GM12873 (cell line): ENCODE data around the gene APLP1.

Experiments used
- CTCF ChIP-seq: IDR thresholded peaks from 2 replicates; pipeline ENCODE4 v1.5.1; 2012; ENCODE audit warnings: low read depth, mild to moderate bottlenecking, moderate library complexity, low read length, control low read depth; ENCODE audit not compliant: insufficient read depth; ENCODE audit errors: missing control alignments

APLP1 gene

GRCh38 chr19:35841961-35842595, 26.3 kb upstream of the APLP1 start:
- TF ChIP-seq CTCF: no peak

DNA sequence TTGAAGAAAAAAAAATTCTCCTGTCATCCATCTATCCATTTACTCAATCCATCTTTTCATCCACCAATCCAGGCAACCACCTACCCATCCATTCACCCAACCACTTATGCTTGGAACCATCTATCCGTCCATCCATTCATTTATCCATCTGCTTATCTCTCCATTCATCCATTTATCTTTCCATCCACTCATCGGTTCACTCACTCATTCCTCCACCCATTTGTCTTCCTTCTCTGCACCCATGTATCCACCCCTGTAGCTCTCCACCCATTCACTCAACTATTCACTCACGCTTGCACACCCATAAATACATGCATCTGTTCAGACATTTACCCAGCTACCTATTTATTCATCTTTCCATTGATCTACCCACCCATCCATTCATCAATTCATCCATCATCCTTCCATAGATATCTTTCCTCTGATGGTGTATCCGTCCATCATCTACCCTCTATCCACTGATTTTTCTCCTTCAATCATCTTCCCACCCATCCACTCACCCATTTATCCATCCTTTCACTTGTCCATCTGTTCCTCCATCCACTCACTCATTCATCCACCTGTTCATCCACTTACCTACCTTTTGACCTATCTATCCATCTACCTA, 25.6 kb upstream of the APLP1 start:
- TF ChIP-seq CTCF: no peak

- no peak for TF ChIP-seq CTCF
These were observed 24.5 kb upstream of the APLP1 start for GRCh38 chr19:35843676-35844481.

- no peak for TF ChIP-seq CTCF
These were observed 23.7 kb upstream of the APLP1 start for GRCh38 chr19:35844482-35845214.

DNA sequence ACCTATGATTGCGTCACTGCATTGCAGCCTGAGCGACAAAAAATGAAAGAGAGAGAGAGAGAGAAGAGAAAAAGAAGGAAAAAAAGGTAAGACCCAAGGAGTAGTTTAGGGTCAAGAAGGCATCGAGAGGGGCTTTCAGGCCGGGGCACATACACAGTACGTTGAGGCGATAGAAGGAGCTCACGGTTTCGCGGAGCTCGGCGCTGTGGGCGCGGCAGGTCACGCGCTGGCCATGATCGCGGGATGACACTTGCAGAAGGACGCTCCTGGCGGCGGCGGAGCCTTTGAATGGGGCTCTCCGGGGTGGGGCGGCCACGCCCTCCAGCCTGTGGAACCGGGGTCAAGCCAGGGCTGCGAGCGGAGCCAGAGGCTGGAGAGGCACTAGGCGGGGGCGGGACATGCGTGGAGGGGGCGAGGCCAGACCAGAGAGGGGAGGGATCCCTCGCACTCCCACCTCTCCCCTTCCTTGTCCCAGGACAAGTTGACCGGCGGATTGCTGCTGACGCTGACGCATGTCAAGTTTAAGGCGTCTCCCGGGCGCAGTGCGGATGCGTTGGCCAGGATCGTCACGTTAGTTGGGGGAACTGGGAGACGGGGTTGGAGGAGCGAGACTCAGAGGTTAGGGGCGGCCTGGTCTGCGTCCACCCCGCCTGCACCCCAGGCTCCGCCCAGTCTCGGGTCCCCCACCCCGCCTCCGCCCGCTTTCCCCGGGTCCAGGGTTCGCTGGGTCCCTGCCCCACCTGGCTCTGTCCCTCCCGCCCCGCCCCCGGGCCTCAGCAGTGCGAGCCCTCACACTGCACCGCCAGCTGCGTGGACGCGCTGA, 22.9 kb upstream of the APLP1 start:
- no peak for TF ChIP-seq CTCF

- TF ChIP-seq CTCF: no peak
These were observed 22.2 kb upstream of the APLP1 start for GRCh38 chr19:35846038-35846668.
